ENCODE results near the gene SVOP. TPM values are rescaled to one million over a fixed set of nuclear protein-coding genes. Genes with fewer than 3 reads are reported as not detected.
A peak's percentile ranks its signal among the peaks of the same experiment; 100 is the strongest.

SVOP gene
- total RNA-seq, 2 donors from 2014 or later, result not detected

DNA sequence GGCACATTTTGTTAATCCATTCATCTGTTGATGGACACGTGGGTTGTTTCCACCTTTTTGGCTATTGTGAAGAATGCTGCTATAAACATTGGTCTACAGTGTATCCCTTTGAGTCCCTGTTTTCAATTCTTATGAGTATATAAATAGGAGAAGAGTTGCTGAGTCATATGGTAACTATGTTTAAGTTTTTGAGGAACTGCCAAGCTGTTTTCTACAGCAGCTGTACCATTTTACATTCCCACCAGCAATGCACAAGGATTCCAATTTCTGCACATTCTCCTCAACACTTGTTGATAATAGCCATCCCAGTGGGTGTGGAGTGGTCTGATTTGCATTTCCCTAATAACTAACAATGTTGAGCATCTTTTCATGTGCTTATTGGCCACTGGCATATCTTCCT is 6.9 kb upstream of the SVOP start:
- TF ChIP-seq, protein P1, sequence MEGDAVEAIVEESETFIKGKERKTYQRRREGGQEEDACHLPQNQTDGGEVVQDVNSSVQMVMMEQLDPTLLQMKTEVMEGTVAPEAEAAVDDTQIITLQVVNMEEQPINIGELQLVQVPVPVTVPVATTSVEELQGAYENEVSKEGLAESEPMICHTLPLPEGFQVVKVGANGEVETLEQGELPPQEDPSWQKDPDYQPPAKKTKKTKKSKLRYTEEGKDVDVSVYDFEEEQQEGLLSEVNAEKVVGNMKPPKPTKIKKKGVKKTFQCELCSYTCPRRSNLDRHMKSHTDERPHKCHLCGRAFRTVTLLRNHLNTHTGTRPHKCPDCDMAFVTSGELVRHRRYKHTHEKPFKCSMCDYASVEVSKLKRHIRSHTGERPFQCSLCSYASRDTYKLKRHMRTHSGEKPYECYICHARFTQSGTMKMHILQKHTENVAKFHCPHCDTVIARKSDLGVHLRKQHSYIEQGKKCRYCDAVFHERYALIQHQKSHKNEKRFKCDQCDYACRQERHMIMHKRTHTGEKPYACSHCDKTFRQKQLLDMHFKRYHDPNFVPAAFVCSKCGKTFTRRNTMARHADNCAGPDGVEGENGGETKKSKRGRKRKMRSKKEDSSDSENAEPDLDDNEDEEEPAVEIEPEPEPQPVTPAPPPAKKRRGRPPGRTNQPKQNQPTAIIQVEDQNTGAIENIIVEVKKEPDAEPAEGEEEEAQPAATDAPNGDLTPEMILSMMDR (conservative IDR thresholded peaks at IDR 0.05), result no peak
- no peak for DNase-seq
- H3K9ac ChIP-seq (ENCODE audit: extremely low read depth, low read length, poor library complexity, severe bottlenecking), result no peak overlapping the region
- no peak overlapping the region for H3K27ac ChIP-seq (ENCODE audit: low read depth, low read length)
- H3K27me3 Mint-ChIP-seq (ENCODE audit: insufficient read depth), result peaks cover 4% of the 10 kb centered on the region
- WGBS, 2 experiments (ENCODE audit: insufficient coverage in 1 of 2, insufficient read length in 1 of 2), result 66% methylated on average over 1 of the region's 1 CpG; no CpG with 5 or more reads in 1 of the 2 experiments
- no peak overlapping the region for H3K4me3 Mint-ChIP-seq
- no peaks in the 10 kb centered on the region for H3K4me1 Mint-ChIP-seq
- H3K36me3 Mint-ChIP-seq (ENCODE audit: low read depth), result no peaks in the 10 kb centered on the region
- H3K36me3 ChIP-seq (ENCODE audit: control insufficient read depth, insufficient read depth, low read length), result no peaks in the 10 kb centered on the region
- peaks cover 10% of the 10 kb centered on the region for H3K9me3 Mint-ChIP-seq
- H3K9me3 ChIP-seq (ENCODE audit: control insufficient read depth, low read length), result peaks cover 10% of the 10 kb centered on the region
- H3K27me3 ChIP-seq (ENCODE audit: control insufficient read depth, insufficient read depth, low read length, poor library complexity, severe bottlenecking), result peaks cover 6% of the 10 kb centered on the region
- H3K4me1 ChIP-seq (ENCODE audit: control insufficient read depth, insufficient read depth, low read length), result no peaks in the 10 kb centered on the region
- no peak overlapping the region for H3K4me3 ChIP-seq (ENCODE audit: low read length)
- H3K27ac Mint-ChIP-seq, result no peak overlapping the region

DNA sequence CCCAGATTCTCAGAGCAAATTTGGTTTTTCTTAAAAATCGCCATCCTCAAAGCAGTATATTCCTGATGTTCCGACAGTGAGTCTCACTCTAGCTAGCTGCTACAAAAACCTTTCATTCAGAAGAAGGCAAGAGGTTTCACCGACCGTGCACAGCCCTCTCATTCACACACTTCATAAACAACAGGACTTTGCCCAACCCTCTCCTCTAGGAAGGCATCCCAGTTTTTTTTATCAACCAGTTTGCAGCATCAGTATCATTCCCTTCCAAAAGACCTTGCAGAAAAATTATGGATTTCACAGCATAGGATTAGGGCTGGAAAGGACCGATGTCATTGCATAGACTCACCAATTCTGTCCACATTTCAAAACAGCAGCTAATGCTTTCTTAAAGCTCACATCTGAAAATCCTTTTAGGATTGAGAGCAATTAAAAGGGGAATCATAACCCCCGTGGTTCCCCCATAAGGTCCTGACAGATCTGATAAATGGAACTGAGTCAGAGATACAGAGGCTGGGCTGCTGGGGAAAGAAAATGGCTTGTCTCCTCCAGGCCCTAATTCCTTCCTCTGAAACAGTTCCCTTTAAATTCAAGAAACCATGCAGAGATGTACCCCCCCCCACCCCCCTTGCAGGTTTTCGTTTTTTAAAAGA is 597 bp downstream of the SVOP start:
- Histone ChIP-seq H3K27ac (ENCODE audit: low read depth, low read length) (peak overlapping the region; percentile 70), H3K9ac (ENCODE audit: extremely low read depth, low read length, poor library complexity, severe bottlenecking) (no peak overlapping the region), H3K9me3 (ENCODE audit: control insufficient read depth, low read length) (no peaks in the 10 kb centered on the region), H3K4me1 (ENCODE audit: control insufficient read depth, insufficient read depth, low read length) (no peaks in the 10 kb centered on the region), H3K4me3 (ENCODE audit: low read length) (no peak overlapping the region), H3K36me3 (ENCODE audit: control insufficient read depth, insufficient read depth, low read length) (no peaks in the 10 kb centered on the region), H3K27me3 (ENCODE audit: control insufficient read depth, insufficient read depth, low read length, poor library complexity, severe bottlenecking) (peaks cover 4% of the 10 kb centered on the region)
- WGBS, 2 experiments (ENCODE audit: insufficient coverage in 1 of 2, insufficient read length in 1 of 2), result 64 to 88% methylated on average over 4 to 7 of the region's 7 CpGs
- Mint-ChIP-seq H3K9me3 (no peaks in the 10 kb centered on the region), H3K36me3 (ENCODE audit: low read depth) (no peaks in the 10 kb centered on the region), H3K4me1 (no peaks in the 10 kb centered on the region), H3K27ac (no peak overlapping the region), H3K27me3 (ENCODE audit: insufficient read depth) (peaks cover 22% of the 10 kb centered on the region), H3K4me3 (no peak overlapping the region)
- DNase-seq, result no peak
- TF ChIP-seq, protein P1 (conservative IDR thresholded peaks at IDR 0.05), result no peak

DNA sequence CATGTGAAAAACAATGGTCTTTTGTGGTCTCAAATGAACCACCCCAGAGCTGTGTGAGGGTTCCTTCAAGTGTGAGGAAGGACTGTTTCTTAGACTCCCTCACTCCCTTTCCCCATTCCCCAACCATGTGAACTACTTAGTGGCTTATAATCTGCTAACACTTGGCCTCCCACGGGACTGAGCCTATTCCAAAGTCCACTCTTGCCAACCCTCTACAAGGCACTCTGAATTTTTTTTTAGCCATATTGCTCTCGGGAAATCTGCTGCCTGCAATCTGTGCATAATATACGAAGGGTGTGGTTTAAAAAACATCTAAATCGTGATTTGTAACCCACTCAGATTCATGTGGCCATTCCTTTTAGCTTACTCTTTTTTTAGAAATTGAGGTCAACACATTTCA is 2.6 kb downstream of the SVOP start:
- TF ChIP-seq, protein P1 (conservative IDR thresholded peaks at IDR 0.05), result no peak
- no peak for DNase-seq
- H3K27ac Mint-ChIP-seq, result no peak overlapping the region
- H3K4me1 ChIP-seq (ENCODE audit: control insufficient read depth, insufficient read depth, low read length), result no peaks in the 10 kb centered on the region
- no peaks in the 10 kb centered on the region for H3K36me3 Mint-ChIP-seq (ENCODE audit: low read depth)
- no peaks in the 10 kb centered on the region for H3K9me3 Mint-ChIP-seq
- no peak overlapping the region for H3K9ac ChIP-seq (ENCODE audit: extremely low read depth, low read length, poor library complexity, severe bottlenecking)
- H3K36me3 ChIP-seq (ENCODE audit: control insufficient read depth, insufficient read depth, low read length), result no peaks in the 10 kb centered on the region
- H3K9me3 ChIP-seq (ENCODE audit: control insufficient read depth, low read length), result no peaks in the 10 kb centered on the region
- peaks cover 26% of the 10 kb centered on the region for H3K27me3 Mint-ChIP-seq (ENCODE audit: insufficient read depth)
- H3K4me1 Mint-ChIP-seq, result no peaks in the 10 kb centered on the region
- no peak overlapping the region for H3K4me3 Mint-ChIP-seq
- no peak overlapping the region for H3K4me3 ChIP-seq (ENCODE audit: low read length)
- 81 to 87% methylated on average over 4 of the region's 4 CpGs for WGBS, 2 experiments (ENCODE audit: insufficient coverage in 1 of 2, insufficient read length in 1 of 2)
- H3K27ac ChIP-seq (ENCODE audit: low read depth, low read length), result no peak overlapping the region
- H3K27me3 ChIP-seq (ENCODE audit: control insufficient read depth, insufficient read depth, low read length, poor library complexity, severe bottlenecking), result peaks cover 4% of the 10 kb centered on the region
